Measurements from ENCODE around the gene SQOR.

The SQOR gene

GRCh38 chr15:45594319-45594718, 40.5 kb upstream of the SQOR start:
- TF ChIP-seq TAF1 (IDR thresholded peaks at IDR 0.05; ENCODE audit: borderline replicate concordance, insufficient read depth, low read length) (no peak), POLR2AphosphoS5 (IDR thresholded peaks at IDR 0.05; ENCODE audit: low read depth, low read length) (no peak), REST (IDR thresholded peaks at IDR 0.05; ENCODE audit: insufficient read depth in 1 of 2, low read depth in 2 of 2, low read length in 2 of 2) (no peak), FOXP2 (optimal IDR thresholded peaks at IDR 0.05; ENCODE audit: borderline replicate concordance, extremely low read depth, extremely low read length, insufficient read depth) (no peak), SIN3A (IDR thresholded peaks at IDR 0.05; ENCODE audit: borderline replicate concordance, insufficient read depth, low read length) (no peak)

GRCh38 chr15:45594835-45595530, 39.8 kb upstream of the SQOR start:
- TF ChIP-seq FOXP2 (optimal IDR thresholded peaks at IDR 0.05; ENCODE audit: borderline replicate concordance, extremely low read depth, extremely low read length, insufficient read depth), result no peak
- TF ChIP-seq SIN3A (IDR thresholded peaks at IDR 0.05; ENCODE audit: borderline replicate concordance, insufficient read depth, low read length), result no peak
- no peak for TF ChIP-seq REST (IDR thresholded peaks at IDR 0.05; ENCODE audit: insufficient read depth in 1 of 2, low read depth in 2 of 2, low read length in 2 of 2)
- no peak for TF ChIP-seq TAF1 (IDR thresholded peaks at IDR 0.05; ENCODE audit: borderline replicate concordance, insufficient read depth, low read length)
- TF ChIP-seq POLR2AphosphoS5 (IDR thresholded peaks at IDR 0.05; ENCODE audit: low read depth, low read length), result no peak

GRCh38 chr15:45603881-45604280, 30.9 kb upstream of the SQOR start:
- TF ChIP-seq FOXP2 (optimal IDR thresholded peaks at IDR 0.05; ENCODE audit: borderline replicate concordance, extremely low read depth, extremely low read length, insufficient read depth) (no peak), TAF1 (IDR thresholded peaks at IDR 0.05; ENCODE audit: borderline replicate concordance, insufficient read depth, low read length) (no peak), SIN3A (IDR thresholded peaks at IDR 0.05; ENCODE audit: borderline replicate concordance, insufficient read depth, low read length) (no peak), REST (IDR thresholded peaks at IDR 0.05; ENCODE audit: insufficient read depth in 1 of 2, low read depth in 2 of 2, low read length in 2 of 2) (no peak), POLR2AphosphoS5 (IDR thresholded peaks at IDR 0.05; ENCODE audit: low read depth, low read length) (no peak)

- TF ChIP-seq POLR2AphosphoS5 (IDR thresholded peaks at IDR 0.05; ENCODE audit: low read depth, low read length) (no peak), FOXP2 (optimal IDR thresholded peaks at IDR 0.05; ENCODE audit: borderline replicate concordance, extremely low read depth, extremely low read length, insufficient read depth) (no peak), REST (IDR thresholded peaks at IDR 0.05; ENCODE audit: insufficient read depth in 1 of 2, low read depth in 2 of 2, low read length in 2 of 2) (no peak), TAF1 (IDR thresholded peaks at IDR 0.05; ENCODE audit: borderline replicate concordance, insufficient read depth, low read length) (no peak), SIN3A (IDR thresholded peaks at IDR 0.05; ENCODE audit: borderline replicate concordance, insufficient read depth, low read length) (no peak)
Measured at GRCh38 chr15:45604326-45604725, 30.5 kb upstream of the SQOR start.

All from PFSK-1 (cell line).